HepG2 (cell line): ENCODE measurements around the gene MEA1. TPM values are rescaled to one million over a fixed set of nuclear protein-coding genes. Genes with fewer than 3 reads are reported as not detected.

Experiments
- CCAR2 ChIP-seq: fragments of 200-400 bp; formaldehyde crosslinking; optimal IDR thresholded peaks from 2 replicates; pipeline ENCODE3; 2018; ENCODE audit warnings: low read depth, mild to moderate bottlenecking, low read length, moderate library complexity
- DBP ChIP-seq: sonication (generic); formaldehyde crosslinking; IDR thresholded peaks from 2 replicates; pipeline ENCODE4 v1.4.0; 2020; ENCODE audit warnings: missing genetic modification reagents; ENCODE audit errors: not compliant biosample characterization
- ELF1 ChIP-seq: sonication (generic); formaldehyde crosslinking; IDR thresholded peaks from 2 replicates; pipeline ENCODE4 v1.4.0; 2020; ENCODE audit warnings: missing genetic modification reagents
- GZF1 ChIP-seq: sonication (generic); formaldehyde crosslinking; IDR thresholded peaks from 2 replicates; pipeline ENCODE4 v1.5.1; 2020; ENCODE audit warnings: mild to moderate bottlenecking, missing genetic modification reagents
- HIVEP1 ChIP-seq: sonication (generic); formaldehyde crosslinking; IDR thresholded peaks from 2 replicates; pipeline ENCODE4 v1.4.0; 2020; ENCODE audit warnings: mild to moderate bottlenecking, missing genetic modification reagents
- HMGA1 ChIP-seq: sonication (generic); formaldehyde crosslinking; conservative IDR thresholded peaks from 2 replicates; pipeline ENCODE4 v1.4.0; 2020; ENCODE audit warnings: missing genetic modification reagents
- JARID2 ChIP-seq: sonication (generic); formaldehyde crosslinking; IDR thresholded peaks from 2 replicates; pipeline ENCODE4 v1.8.1; 2023; ENCODE audit warnings: missing genetic modification reagents, inconsistent platforms; ENCODE audit not compliant: insufficient replicate concordance
- NR2C2 ChIP-seq: sonication (generic); formaldehyde crosslinking; IDR thresholded peaks from 2 replicates; pipeline ENCODE4 v1.4.0; 2020; ENCODE audit warnings: missing genetic modification reagents, mild to moderate bottlenecking, moderate library complexity, borderline replicate concordance
- PRDM4 ChIP-seq: sonication (generic); formaldehyde crosslinking; IDR thresholded peaks from 2 replicates; pipeline ENCODE4 v1.9.0; 2021; ENCODE audit warnings: missing genetic modification reagents, borderline replicate concordance
- SMARCE1 ChIP-seq: fragments of 450-650 bp; IDR thresholded peaks from 2 replicates; pipeline ENCODE4 v1.6.1; 2017; ENCODE audit warnings: borderline replicate concordance
- SRSF4 ChIP-seq: fragments of 200-400 bp; formaldehyde crosslinking; IDR thresholded peaks from one replicate; pipeline ENCODE4 v1.6.1; 2018; ENCODE audit warnings: mild to moderate bottlenecking, low read depth, low read length, moderate library complexity; ENCODE audit not compliant: poor library complexity, severe bottlenecking
- TMF1 ChIP-seq: sonication (generic); formaldehyde crosslinking; IDR thresholded peaks from 2 replicates; pipeline ENCODE4 v1.8.1; 2022; ENCODE audit warnings: low read depth, missing genetic modification reagents
- YEATS4 ChIP-seq: sonication (generic); formaldehyde crosslinking; IDR thresholded peaks from 2 replicates; pipeline ENCODE4 v1.4.0; 2020; ENCODE audit warnings: missing genetic modification reagents, borderline replicate concordance
- YY1 ChIP-seq: IDR thresholded peaks from 2 replicates; pipeline ENCODE4 v1.6.1; 2011; ENCODE audit warnings: low read length, low read depth, moderate library complexity, mild to moderate bottlenecking; ENCODE audit not compliant: insufficient read depth, insufficient replicate concordance
- ZC3H13 ChIP-seq: sonication (generic); formaldehyde crosslinking; IDR thresholded peaks from 2 replicates; pipeline ENCODE4 v1.8.1; 2023; ENCODE audit warnings: mild to moderate bottlenecking, missing genetic modification reagents, moderate library complexity
- ZNF446 ChIP-seq: sonication (generic); formaldehyde crosslinking; IDR thresholded peaks from 2 replicates; pipeline ENCODE4 v1.5.0; 2020; ENCODE audit warnings: mild to moderate bottlenecking, missing genetic modification reagents
- ZNF512B ChIP-seq: sonication (generic); formaldehyde crosslinking; IDR thresholded peaks from 2 replicates; pipeline ENCODE4 v1.5.1; 2020; ENCODE audit warnings: missing genetic modification reagents, mild to moderate bottlenecking, borderline replicate concordance
- ZNF530 ChIP-seq: sonication (generic); formaldehyde crosslinking; IDR thresholded peaks from 2 replicates; pipeline ENCODE4 v1.5.0; 2020; ENCODE audit warnings: low read depth, mild to moderate bottlenecking, missing genetic modification reagents
- ZNF543 ChIP-seq: sonication (generic); formaldehyde crosslinking; IDR thresholded peaks from 2 replicates; pipeline ENCODE4 v1.4.0; 2020; ENCODE audit warnings: mild to moderate bottlenecking, missing genetic modification reagents
- ZNF572 ChIP-seq: sonication (generic); formaldehyde crosslinking; IDR thresholded peaks from 2 replicates; pipeline ENCODE4 v1.5.1; 2020; ENCODE audit warnings: mild to moderate bottlenecking, missing genetic modification reagents
- ZNF597 ChIP-seq: sonication (generic); formaldehyde crosslinking; IDR thresholded peaks from 2 replicates; pipeline ENCODE4 v1.5.0; 2020; ENCODE audit warnings: missing genetic modification reagents
- ZNF724P ChIP-seq: sonication (generic); formaldehyde crosslinking; IDR thresholded peaks from 2 replicates; pipeline ENCODE4 v1.8.0; 2022; ENCODE audit warnings: missing genetic modification reagents, borderline replicate concordance
- polyA plus RNA-seq, 8 experiments: library from polyadenylated mRNA; depleted of rRNA in 3 of 8; stranded (reverse) in 7 of 8; unstranded in 1 of 8; fragments of >200 nt; fragmentation: Illumina TruSeq in 4 of 8; extraction: Trizol in 4 of 8; gene quantifications; 2 replicates each; pipeline versions ENCODE4 v1.2.1 to v1.2.3, GENCODE V29; 2011 to 2016; ENCODE audit warnings: low read depth in 4 of 8, missing spikeins in 1 of 8, mixed read lengths in 1 of 8; ENCODE audit not compliant: insufficient read depth in 1 of 8
- total RNA-seq, 5 experiments: library from RNA; depleted of rRNA; stranded (reverse); fragments of >200 nt; fragmentation: Illumina TruSeq; extraction: Trizol; gene quantifications; 2 replicates each; pipeline ENCODE4 v1.2.3, GENCODE V29; 2016; ENCODE audit warnings: low read depth in 1 of 5

The MEA1 gene
- total and polyA plus RNA-seq, 2 of the 13 experiments (the other 11 are each of a cell fraction or from before 2014, with no cell fraction given), result 75.6 to 86.2 TPM

- TF ChIP-seq DBP (CRISPR knock-in tag), result peak; percentile 54
- no peak for TF ChIP-seq ZNF597 (CRISPR knock-in tag)
- TF ChIP-seq ZNF512B (CRISPR knock-in tag), result no peak
- TF ChIP-seq YEATS4 (CRISPR knock-in tag), result peak; percentile 86
- no peak; the same call in 1 of the 2 replicates for TF ChIP-seq ELF1 (CRISPR knock-in tag)
- no peak; the same call in 1 of the 2 replicates for TF ChIP-seq HIVEP1 (CRISPR knock-in tag)
- no peak for TF ChIP-seq GZF1 (CRISPR knock-in tag)
- TF ChIP-seq ZNF572 (CRISPR knock-in tag), result peak; percentile 88; the same call in 1 of the 2 replicates
- peak; percentile 73 for TF ChIP-seq JARID2
- no peak; the same call in 1 of the 2 replicates for TF ChIP-seq ZNF543 (CRISPR knock-in tag)
- no peak for TF ChIP-seq CCAR2
- peak; percentile 59 for TF ChIP-seq ZNF446 (CRISPR knock-in tag)
- TF ChIP-seq SRSF4, result no peak
- no peak for TF ChIP-seq NR2C2 (CRISPR knock-in tag)
- no peak for TF ChIP-seq PRDM4
- TF ChIP-seq YY1, result peak; percentile 72
- TF ChIP-seq TMF1 (CRISPR knock-in tag), result peak; percentile 84
- TF ChIP-seq ZC3H13 (CRISPR knock-in tag), result no peak
- no peak for TF ChIP-seq SMARCE1
- TF ChIP-seq ZNF724P (CRISPR knock-in tag), result peak; percentile 16; the same call in 1 of the 2 replicates
- no peak for TF ChIP-seq HMGA1 (CRISPR knock-in tag)
- TF ChIP-seq ZNF530 (CRISPR knock-in tag), result no peak
These were observed 29.5 kb downstream of the MEA1 start, which contains the start of gene PPP2R5D (continued) for GRCh38 chr6:42984001-42984923.
